Measurements from ENCODE around the gene NECTIN1.

GRCh38 chr11:119624629-119625028, 104.4 kb downstream of the NECTIN1 start:
- TF ChIP-seq POLR2A (IDR thresholded peaks at IDR 0.05; ENCODE audit: low read length) (no peak), GATA1 (IDR thresholded peaks at IDR 0.05; ENCODE audit: low read depth, low read length) (no peak)
